Measurements from ENCODE around the gene HCRTR1.

- TF ChIP-seq PBX3 (IDR thresholded peaks at IDR 0.05) = no peak
- TF ChIP-seq POLR2AphosphoS5 (IDR thresholded peaks at IDR 0.05; ENCODE audit: low read depth, low read length) = no peak
- TF ChIP-seq TAF1 (IDR thresholded peaks at IDR 0.05; ENCODE audit: borderline replicate concordance, low read depth, low read length) = no peak
- TF ChIP-seq YY1 (IDR thresholded peaks at IDR 0.05; ENCODE audit: low read depth) = no peak
- TF ChIP-seq CTCF (IDR thresholded peaks at IDR 0.05) = no peak
- no peak for TF ChIP-seq USF2 (IDR thresholded peaks at IDR 0.05; ENCODE audit: borderline replicate concordance, low read depth, low read length)
- no peak for TF ChIP-seq ELF1 (IDR thresholded peaks at IDR 0.05)
- no peak for TF ChIP-seq FOXM1 (IDR thresholded peaks at IDR 0.05; ENCODE audit: low read depth)
- TF ChIP-seq TEAD4 (IDR thresholded peaks at IDR 0.05; ENCODE audit: borderline replicate concordance, insufficient read depth) = no peak
- no peak for TF ChIP-seq REST (IDR thresholded peaks at IDR 0.05; ENCODE audit: low read depth, low read length)
- TF ChIP-seq CHD2 (IDR thresholded peaks at IDR 0.05; ENCODE audit: low read length, partially characterized antibody) = no peak
- TF ChIP-seq NFIC (IDR thresholded peaks at IDR 0.05; ENCODE audit: borderline replicate concordance) = no peak
- TF ChIP-seq EP300 (IDR thresholded peaks at IDR 0.05; ENCODE audit: borderline replicate concordance in 1 of 2, low read depth in 1 of 2, low read length in 1 of 2) = no peak
- TF ChIP-seq RAD21 (IDR thresholded peaks at IDR 0.05; ENCODE audit: low read length) = no peak
Observed at GRCh38 chr1:31640964-31641363, 23.5 kb downstream of the HCRTR1 start.
